ENCODE data around the gene IFNB1. TPM values are rescaled to one million over a fixed set of nuclear protein-coding genes. Genes with fewer than 3 reads are reported as not detected.

IFNB1 gene
- total RNA-seq, 4 donors from 2014 or later: not detected

- TF ChIP-seq CTCF (IDR thresholded peaks at IDR 0.05; ENCODE audit: low read depth): no peak
These were observed 35.3 kb downstream of the IFNB1 start for GRCh38 chr9:21042466-21042865.

DNA sequence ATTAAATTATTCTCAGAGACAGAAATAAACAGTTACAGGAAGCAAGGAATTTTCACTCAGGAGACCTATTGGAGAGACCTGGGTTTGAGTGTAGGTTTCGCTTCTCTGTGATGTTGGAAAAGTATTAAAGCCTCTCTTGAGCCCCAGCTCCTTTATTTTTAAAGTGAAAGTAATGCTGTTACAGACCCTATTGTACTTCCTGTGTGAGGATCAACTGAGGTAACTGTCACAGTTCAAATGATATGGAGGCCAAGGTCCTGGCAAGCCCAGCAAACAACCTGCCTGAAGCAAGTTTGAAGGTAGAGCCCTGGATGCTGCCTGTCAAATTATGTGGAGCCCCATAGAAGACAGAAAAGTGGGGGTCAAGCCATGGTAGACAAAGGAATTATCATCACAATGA lies 38.4 kb downstream of the IFNB1 start:
- TF ChIP-seq CTCF (IDR thresholded peaks at IDR 0.05; ENCODE audit: low read depth): no peak

- no peak for TF ChIP-seq CTCF (IDR thresholded peaks at IDR 0.05; ENCODE audit: low read depth)
These were observed 40.5 kb downstream of the IFNB1 start for GRCh38 chr9:21037278-21037677.

- no peak for TF ChIP-seq CTCF (IDR thresholded peaks at IDR 0.05; ENCODE audit: low read depth)
These were observed 45.9 kb downstream of the IFNB1 start for GRCh38 chr9:21031808-21032183.

GRCh38 chr9:21031091-21031807 lies 46.5 kb downstream of the IFNB1 start, which contains the start of gene HACD4:
Gene HACD4 (minus strand): TSS chr9:21031640. CDS start chr9:21031590, 50 bp downstream.
- TF ChIP-seq CTCF (IDR thresholded peaks at IDR 0.05; ENCODE audit: low read depth): no peak

- no peak for TF ChIP-seq CTCF (IDR thresholded peaks at IDR 0.05; ENCODE audit: low read depth)
These were observed 47.2 kb downstream of the IFNB1 start for GRCh38 chr9:21030389-21031035.

DNA sequence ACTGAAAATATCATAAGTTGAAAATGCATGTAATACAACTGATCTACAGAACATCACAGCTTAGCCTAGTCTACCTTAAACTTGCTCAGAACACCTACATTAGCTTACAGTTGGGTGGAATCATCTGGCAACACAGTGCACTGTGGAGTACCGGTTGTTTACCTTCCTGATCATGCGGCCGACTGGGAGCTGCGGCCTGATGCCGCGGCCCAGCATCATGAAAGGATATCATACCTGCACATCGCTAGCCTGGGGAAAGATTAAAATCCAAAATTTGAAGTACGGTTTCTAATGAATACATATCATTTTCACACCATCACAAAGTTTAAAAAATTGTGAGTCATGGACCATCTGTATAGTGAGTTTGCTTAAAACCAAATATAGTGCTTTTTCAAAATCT lies 48.1 kb downstream of the IFNB1 start:
- no peak for TF ChIP-seq CTCF (IDR thresholded peaks at IDR 0.05; ENCODE audit: low read depth)

All from subcutaneous adipose tissue (tissue), 4 donors.